Right lobe of liver (tissue), 4 donors: Measurements from ENCODE around the gene ZNF785.

Source experiments
- CTCF ChIP-seq, 4 donors: fragments of 200-600 bp in 3 of 4; fragments of 450-650 bp in 1 of 4; IDR thresholded peaks; one replicate each; pipeline versions ENCODE4 v1.5.1 to v1.8.0; 2016 to 2022; ENCODE audit warnings: antibody characterized with exemption in 4 of 4, mild to moderate bottlenecking in 2 of 4
- POLR2A ChIP-seq: fragments of 450-650 bp; IDR thresholded peaks from one replicate; pipeline ENCODE4 v1.6.1; 2017; ENCODE audit warnings: antibody characterized with exemption, mild to moderate bottlenecking
- donor health status: DM: no; HTN: no; CAD: no.
- donor health status: DM: no; HTN: no; CAD: no.
- donor health status: DM: no; HTN: yes; CAD: no.

DNA sequence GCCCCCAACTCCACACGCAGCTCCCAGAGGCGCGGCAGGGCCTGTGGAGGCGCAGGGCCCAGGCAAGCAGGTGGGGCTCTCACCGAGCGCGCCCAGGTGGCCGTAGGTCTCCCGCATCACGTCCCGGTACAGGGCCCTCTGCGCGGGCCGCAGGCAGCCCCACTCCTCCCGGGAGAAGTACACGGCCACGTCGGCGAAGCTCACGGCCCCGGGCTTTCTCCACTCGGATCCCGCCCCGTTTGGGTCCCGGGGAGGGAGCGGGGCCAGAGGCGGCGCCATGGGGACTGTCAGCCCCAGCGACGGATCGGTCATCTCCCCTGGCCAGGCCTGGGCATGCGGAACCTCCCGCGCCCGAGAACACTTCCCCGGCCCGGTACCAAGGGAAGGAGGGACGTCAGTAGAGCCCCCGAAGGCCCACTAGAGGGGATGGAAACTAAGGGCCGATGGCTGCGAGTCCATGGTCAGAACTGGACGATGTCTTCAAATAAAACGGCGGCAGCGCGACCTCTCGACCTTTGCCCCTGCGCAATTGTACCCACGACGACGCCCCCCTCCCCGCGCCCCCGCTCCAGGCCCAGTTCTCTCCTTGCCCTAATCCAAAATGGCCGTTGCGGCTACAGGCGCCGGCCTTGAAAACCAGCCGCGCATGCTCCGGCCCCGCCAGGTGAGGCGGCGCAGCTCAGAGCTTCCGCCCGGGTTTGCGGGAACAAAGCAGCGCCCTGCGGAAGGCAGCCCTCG lies 51.0 kb downstream of the ZNF785 start, which contains the start of gene ZNF747:
- TF ChIP-seq CTCF (IDR thresholded peaks at IDR 0.05) (peak in 1 of 4 donors; percentile 10), POLR2A (peak; percentile 69)
